ENCODE results near the gene CCDC80. TPM values are rescaled to one million over a fixed set of nuclear protein-coding genes. Genes with fewer than 3 reads are reported as not detected.
"Not testable (repeated sequence)": the region's sequence is repeated elsewhere in the genome, so short reads cannot be mapped to it uniquely, and the experiment has no call there.

Gene CCDC80
- polyA plus RNA-seq, 3 donors = 66.3 to 97.8 (median 75.3) TPM

DNA sequence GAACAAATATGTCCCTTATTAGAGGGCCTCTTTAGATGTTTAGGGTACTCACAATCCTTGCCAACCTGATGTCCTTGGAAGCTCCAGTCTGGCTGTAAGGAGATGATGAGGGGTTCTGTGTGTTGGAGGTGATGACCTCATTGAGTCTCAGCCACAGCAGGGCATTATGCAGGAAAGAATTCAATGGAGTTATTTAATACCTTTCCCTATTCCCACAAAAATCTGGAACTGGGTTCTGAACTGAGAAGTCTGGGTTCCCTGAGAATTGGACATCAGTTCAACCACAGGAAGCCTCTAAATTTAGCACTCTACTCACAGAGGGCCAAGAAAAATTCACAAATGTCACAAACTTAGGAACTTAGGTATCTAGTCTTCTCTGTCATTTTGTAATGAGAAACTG, 42.2 kb downstream of the CCDC80 start:
- no peak for DNase-seq

DNA sequence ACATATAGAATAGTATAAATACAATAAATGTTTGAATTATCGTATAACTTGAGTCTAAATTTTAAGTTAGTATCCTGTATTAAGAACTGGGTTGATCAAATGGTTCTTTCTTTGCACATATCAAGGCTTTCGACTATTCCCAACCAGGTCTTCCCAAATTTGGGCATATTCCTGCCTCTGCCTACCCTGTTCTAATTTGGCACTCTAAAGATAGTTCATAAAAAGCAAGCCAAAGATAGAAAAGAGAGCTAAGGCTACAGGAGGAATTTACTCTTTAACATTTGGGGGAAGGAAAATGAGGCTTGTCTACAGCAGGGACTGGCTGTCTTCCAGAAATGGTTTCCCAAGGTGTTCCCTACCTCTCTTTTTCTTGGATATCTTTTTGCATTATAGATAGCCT, 43.0 kb downstream of the CCDC80 start:
- DNase-seq = no peak

DNA sequence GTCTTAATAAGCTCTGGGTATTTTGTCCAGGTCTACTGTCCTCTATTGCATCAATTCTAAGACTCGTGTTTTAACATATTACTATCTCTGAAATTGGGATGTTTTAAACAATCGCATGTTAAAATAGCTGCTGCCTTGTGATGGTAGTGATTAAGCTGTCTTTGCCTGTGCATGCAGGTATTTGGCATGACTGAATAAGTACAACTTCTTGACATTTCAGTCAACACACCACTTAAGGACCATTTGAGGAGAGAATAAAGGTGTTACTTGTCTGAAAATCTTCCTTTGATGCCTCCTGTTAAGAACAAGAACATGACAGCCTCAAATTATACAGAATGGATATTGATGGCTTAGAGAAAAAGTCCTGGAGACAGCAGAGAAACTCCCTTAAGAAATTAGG, 46.1 kb downstream of the CCDC80 start:
- no peak for DNase-seq

- no peak for DNase-seq
Observed at GRCh38 chr3:112593258-112593657, 47.7 kb downstream of the CCDC80 start.

- no peak for DNase-seq
Observed at GRCh38 chr3:112587336-112587735, 53.6 kb downstream of the CCDC80 start.

- DNase-seq = no peak
Observed at GRCh38 chr3:112585782-112586181, 55.2 kb downstream of the CCDC80 start.

DNA sequence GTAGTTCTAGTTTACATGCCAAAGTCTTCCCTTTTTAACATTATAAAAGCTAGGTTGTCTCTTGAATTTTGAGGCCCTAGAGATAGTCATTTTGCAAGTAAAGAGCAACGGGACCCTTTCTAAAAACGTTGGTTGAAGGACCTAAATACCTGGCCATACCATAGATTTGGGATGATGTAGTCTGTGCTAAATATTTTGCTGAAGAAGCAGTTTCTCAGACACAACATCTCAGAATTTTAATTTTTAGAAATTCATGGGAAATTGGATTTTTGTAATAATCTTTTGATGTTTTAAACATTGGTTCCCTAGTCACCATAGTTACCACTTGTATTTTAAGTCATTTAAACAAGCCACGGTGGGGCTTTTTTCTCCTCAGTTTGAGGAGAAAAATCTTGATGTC, 57.8 kb downstream of the CCDC80 start:
- no peak for DNase-seq

- peak; percentile 38 for DNase-seq
Observed at GRCh38 chr3:112582244-112582874, 58.6 kb downstream of the CCDC80 start.

GRCh38 chr3:112579697-112580096, 61.2 kb downstream of the CCDC80 start:
- DNase-seq = no peak

GRCh38 chr3:112579232-112579631, 61.7 kb downstream of the CCDC80 start:
- DNase-seq = no peak

DNA sequence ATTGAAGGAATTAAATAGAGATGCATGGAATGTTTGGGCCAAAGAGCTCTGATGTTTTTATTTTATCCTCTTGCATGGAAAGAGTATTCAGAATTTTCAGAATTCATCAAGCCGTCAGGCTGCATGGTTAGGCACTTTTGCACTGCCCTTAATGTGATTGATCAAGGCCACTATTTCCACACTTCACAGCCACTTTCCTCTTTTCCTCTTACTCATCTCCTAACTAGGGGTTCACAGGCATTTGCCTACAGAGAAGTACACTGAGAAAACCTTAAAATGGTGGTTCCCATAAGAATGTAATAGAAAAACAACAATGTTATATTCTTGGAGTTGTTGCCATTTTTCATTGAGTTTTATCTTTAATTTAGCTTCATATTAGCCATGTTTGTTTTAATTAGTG, 68.2 kb downstream of the CCDC80 start:
- DNase-seq = no peak

- no peak for DNase-seq
Observed at GRCh38 chr3:112569265-112569664, 71.7 kb downstream of the CCDC80 start.

DNA sequence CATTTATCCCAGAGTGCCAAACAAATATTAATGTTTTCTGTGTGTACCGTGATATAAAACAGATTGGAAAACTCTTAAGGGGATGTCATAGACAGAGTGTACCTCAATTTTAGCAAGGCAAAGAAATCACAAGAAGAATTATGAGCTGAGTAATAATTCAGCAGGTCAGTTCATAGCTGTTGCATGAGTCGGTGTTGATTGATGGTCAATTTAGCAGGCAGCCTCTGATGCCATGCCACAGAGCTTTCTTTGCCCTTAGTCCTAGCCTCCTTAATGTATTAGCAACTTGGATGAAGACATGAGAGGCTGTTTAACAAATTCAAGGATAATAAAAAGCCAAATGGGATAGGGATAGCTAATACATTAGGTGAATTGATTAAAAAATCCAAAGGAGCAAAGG, 72.3 kb downstream of the CCDC80 start:
- DNase-seq = no peak

DNA sequence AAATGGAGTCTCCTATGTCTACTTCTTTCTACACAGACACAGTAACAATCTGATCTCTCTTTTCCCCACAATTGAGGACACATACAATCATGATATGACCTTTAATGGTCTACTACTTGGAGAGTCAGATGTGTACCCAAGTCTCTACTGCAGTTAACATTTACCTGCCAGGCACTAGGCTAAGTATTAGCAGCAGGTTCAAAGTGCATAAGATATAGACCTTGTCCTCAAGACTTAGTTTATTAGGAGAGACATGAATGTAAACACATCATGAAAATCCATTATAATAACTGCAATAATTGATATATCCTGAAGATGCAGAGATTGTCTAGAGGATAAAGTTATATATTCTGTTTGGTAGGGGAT, 76.0 kb downstream of the CCDC80 start:
- DNase-seq = no peak

DNA sequence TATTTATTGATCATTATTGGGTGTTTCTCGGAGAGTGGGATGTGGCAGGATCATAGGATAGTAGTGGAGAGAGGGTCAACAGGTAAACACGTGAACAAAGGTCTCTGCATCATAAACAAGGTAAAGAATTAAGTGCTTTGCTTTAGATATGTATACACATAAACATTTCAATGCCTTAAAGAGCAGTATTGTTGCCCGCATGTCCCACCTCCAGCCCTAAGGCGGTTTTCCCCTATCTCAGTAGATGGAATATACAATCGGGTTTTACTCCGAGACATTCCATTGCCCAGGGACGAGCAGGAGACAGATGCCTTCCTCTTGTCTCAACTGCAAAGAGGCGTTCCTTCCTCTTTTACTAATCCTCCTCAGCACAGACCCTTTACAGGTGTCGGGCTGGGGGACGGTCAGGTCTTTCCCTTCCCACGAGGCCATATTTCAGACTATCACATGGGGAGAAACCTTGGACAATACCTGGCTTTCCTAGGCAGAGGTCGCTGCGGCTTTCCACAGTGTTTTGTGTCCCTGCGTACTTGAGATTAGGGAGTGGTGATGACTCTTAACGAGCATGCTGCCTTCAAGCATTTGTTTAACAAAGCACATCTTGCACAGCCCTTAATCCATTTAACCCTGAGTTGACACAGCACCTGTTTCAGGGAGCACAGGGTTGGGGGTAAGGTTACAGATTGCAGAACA, 76.5 kb downstream of the CCDC80 start:
- DNase-seq = not testable (repeated sequence)

- DNase-seq = peak; percentile 98
Observed at GRCh38 chr3:112561734-112562529, 79.0 kb downstream of the CCDC80 start, which contains the start of the genes ATG3 and SLC35A5. Gene ATG3, minus strand, starts transcription at chr3:112561962. Its CDS starts 434 bp downstream, at chr3:112561528. Gene SLC35A5, plus strand, starts transcription at chr3:112562045. Its CDS starts 1,359 bp downstream, at chr3:112563404.

GRCh38 chr3:112561484-112561733, 79.5 kb downstream of the CCDC80 start:
- no peak for DNase-seq

DNA sequence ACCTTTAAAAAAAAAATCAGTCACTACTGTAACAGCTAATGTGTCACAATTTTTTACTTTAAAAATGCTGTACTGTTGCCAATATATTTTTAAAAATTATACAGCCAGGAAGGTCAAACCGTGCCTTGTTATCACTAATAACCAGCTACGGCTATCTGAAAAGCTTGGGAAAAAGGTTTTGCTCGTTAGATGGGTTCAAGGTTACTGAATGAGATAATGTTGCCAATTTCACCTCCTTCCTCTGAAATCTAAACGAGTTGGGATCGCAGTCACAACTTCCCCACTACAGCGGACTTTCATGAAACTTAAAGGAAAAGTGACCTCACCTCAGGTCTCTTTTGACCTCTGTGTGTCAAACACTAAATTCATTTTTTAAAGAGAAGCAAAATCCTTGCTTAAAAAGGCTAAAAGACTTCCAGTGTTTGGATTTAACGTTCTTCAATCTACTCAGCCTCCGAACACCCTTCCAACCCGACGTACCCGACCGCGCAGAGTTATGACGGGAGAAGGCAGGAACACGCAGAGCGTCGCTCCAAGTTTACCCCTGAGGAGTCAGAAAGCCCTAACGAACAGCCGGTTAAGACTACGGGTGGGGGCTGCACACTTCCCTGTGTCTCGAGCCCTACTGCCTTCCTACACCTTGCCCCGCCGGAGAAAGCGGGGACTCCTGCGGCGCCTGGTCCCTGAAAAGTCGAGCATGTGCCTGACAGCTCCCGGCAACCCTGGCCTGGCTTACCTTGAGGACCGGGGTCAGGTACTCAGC, 80.0 kb downstream of the CCDC80 start:
- peak; percentile 88 for DNase-seq

DNA sequence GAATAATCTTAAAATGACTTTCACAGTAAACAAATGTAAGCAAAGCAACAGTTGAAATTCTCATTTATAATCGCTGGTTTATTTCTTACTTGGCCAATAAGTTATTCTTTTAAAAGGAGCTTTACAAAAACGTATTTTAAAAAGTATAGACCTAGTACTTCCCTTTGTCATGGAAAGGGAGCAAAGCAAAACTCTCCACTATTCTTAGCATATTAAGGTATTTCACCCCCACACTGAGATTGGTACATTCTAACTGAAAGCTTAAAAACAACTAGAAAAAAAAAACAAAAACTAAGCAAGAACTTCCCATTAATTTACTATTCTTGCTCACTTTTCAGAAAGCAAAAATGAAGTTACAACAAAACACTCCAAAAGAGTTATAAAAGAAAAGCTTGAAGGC, 80.6 kb downstream of the CCDC80 start:
- DNase-seq = no peak

GRCh38 chr3:112557976-112558375, 83.0 kb downstream of the CCDC80 start:
- DNase-seq = no peak

DNA sequence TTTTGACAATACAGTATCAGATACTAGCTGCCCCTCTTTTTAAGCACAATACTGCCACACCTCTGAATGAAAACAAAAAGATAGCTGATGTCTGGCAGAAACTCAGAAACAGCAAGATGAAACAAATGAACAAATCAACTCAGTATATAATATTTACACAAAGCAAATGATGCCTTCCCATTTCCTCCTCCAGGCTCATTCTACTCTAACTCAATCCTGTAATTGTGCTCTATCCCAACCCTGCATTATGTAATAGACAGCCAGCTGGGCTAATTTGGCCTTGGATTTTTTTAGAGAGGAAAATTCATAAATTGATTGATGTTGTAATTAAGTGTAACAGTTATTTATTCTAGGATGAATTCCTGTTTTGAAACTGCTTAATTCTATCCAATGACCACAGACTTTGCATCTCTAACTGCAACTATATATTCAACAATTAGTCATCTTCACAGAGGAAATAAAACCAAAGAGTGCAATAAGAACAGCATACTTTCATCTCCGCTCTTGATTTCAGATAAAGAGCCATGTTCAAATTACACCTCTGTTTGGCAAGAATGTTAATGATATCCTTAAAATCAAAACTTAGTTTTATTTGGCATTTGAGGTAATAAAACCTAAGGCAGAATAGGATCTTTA, 85.3 kb downstream of the CCDC80 start:
- no peak for DNase-seq

DNA sequence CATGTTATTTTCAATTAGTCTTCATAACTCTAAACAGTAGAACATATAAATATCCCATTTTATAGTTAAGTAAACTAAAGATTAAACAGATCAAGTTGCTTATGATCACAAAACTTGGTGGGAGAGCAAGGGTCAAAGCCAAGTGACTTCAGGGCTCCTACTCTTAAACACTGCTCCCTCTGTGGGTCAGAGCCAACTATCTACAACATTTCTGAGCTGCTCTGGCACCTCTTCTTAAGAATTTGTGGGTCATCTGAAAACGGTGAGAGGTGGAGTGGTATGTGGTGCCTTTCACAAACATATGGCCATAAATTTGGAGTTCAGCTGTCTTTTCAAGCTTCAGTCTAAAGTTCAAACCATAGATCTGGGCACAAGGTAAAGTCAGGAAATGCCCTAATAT, 90.1 kb downstream of the CCDC80 start:
- DNase-seq = no peak

Measured in renal pelvis (tissue), 4 donors.